IMR-90 (cell line): ENCODE results near the gene PAX9. TPM values are rescaled to one million over a fixed set of nuclear protein-coding genes. Genes with fewer than 3 reads are reported as not detected.

Source experiments
- ATAC-seq: fragments of 200-7000 bp; cut with Tn5 transposase; 2 replicates; pipeline ENCODE4 v1.9.1; 2020; ENCODE audit warnings: low read depth, mild to moderate bottlenecking, moderate library complexity
- BruUV-seq: library from RNA; stranded (reverse); fragments of 400-500 nt; replicated peaks from 2 replicates; lab custom pipeline; 2021; lab: Mats Ljungman, UMichigan
- CTCF ChIA-PET: fragments of 300-600 bp; formaldehyde crosslinking; extraction: SDS; loops from one replicate; lab custom pipeline; 2021; ENCODE audit warnings: antibody characterized with exemption; lab: Yijun Ruan, JAX
- POLR2A ChIA-PET: fragments of 300-600 bp; sonication (Branson Sonifier 250); formaldehyde crosslinking; loops from one replicate; lab custom pipeline; 2022; ENCODE audit warnings: antibody characterized with exemption; ENCODE audit not compliant: unreplicated experiment; lab: Charles Lee
- DNase-seq: peaks from one replicate; pipeline ENCODE4 v3.0.0; 2013
- H2AFZ ChIP-seq: replicated peaks from 2 replicates; pipeline ENCODE3; 2013; ENCODE audit warnings: low read length, mild to moderate bottlenecking; ENCODE audit not compliant: poor library complexity
- H2AK5ac ChIP-seq: 2 replicates; pipeline ENCODE4 v1.6.1; 2013; ENCODE audit warnings: low read depth, low read length, inconsistent platforms
- H2AK9ac ChIP-seq: replicated peaks from 2 replicates; pipeline ENCODE3; 2013; ENCODE audit warnings: mild to moderate bottlenecking, low read depth, low read length, moderate library complexity; ENCODE audit not compliant: poor library complexity
- H2BK120ac ChIP-seq: 2 replicates; pipeline ENCODE4 v1.6.1; 2013; ENCODE audit warnings: low read depth, low read length, inconsistent platforms
- H2BK15ac ChIP-seq: 3 replicates; pipeline ENCODE4 v1.6.1; 2013; ENCODE audit warnings: low read depth, low read length, inconsistent platforms
- H2BK20ac ChIP-seq: 2 replicates; pipeline ENCODE4 v1.6.1; 2013; ENCODE audit warnings: low read depth, mild to moderate bottlenecking, inconsistent platforms, low read length, moderate library complexity
- H2BK5ac ChIP-seq: 2 replicates; pipeline ENCODE4 v1.6.1; 2013; ENCODE audit warnings: mild to moderate bottlenecking, low read depth, low read length, inconsistent platforms; ENCODE audit not compliant: poor library complexity, severe bottlenecking
- H3K14ac ChIP-seq: replicated peaks from 2 replicates; pipeline ENCODE4 v1.6.1; 2013; ENCODE audit warnings: low read depth, low read length, inconsistent platforms
- H3K18ac ChIP-seq: 2 replicates; pipeline ENCODE4 v1.6.1; 2013; ENCODE audit warnings: low read depth, low read length, control low read depth
- H3K23ac ChIP-seq: 2 replicates; pipeline ENCODE4 v1.6.1; 2013; ENCODE audit warnings: low read depth, low read length, inconsistent platforms
- H3K27ac ChIP-seq: 2 replicates; pipeline ENCODE4 v1.5.1; 2013; ENCODE audit warnings: mild to moderate bottlenecking, control low read depth, low read length; ENCODE audit not compliant: insufficient read depth
- H3K27me3 ChIP-seq: 2 replicates; pipeline ENCODE4 v1.6.1; 2013; ENCODE audit warnings: low read length; ENCODE audit not compliant: control insufficient read depth, insufficient read depth
- H3K36me3 ChIP-seq: 2 replicates; pipeline ENCODE4 v1.6.1; 2013; ENCODE audit warnings: low read length, mixed read lengths; ENCODE audit not compliant: control insufficient read depth, insufficient read depth
- H3K4ac ChIP-seq: 2 replicates; pipeline ENCODE4 v1.6.1; 2013; ENCODE audit warnings: low read depth, low read length, inconsistent platforms
- H3K4me1 ChIP-seq: 2 replicates; pipeline ENCODE4 v1.6.1; 2013; ENCODE audit warnings: low read length, mixed read lengths; ENCODE audit not compliant: control insufficient read depth, insufficient read depth
- H3K4me2 ChIP-seq: 2 replicates; pipeline ENCODE4 v1.6.1; 2013; ENCODE audit warnings: low read depth, mild to moderate bottlenecking, control low read depth, low read length, moderate library complexity
- H3K4me3 ChIP-seq: 2 replicates; pipeline ENCODE4 v1.5.1; 2013; ENCODE audit warnings: low read depth, mild to moderate bottlenecking, control low read depth, low read length, moderate library complexity; ENCODE audit not compliant: insufficient read depth
- H3K56ac ChIP-seq: 2 replicates; pipeline ENCODE4 v1.6.1; 2013; ENCODE audit warnings: low read length, inconsistent platforms; ENCODE audit not compliant: insufficient read depth; ENCODE audit errors: extremely low read depth
- H3K79me1 ChIP-seq, 2 experiments: 2 replicates each; pipeline ENCODE4 v1.6.1; 2013; ENCODE audit warnings: low read length in 2 of 2, inconsistent platforms in 1 of 2, low read depth in 1 of 2
- H3K9ac ChIP-seq: 2 replicates; pipeline ENCODE4 v1.6.1; 2013; ENCODE audit warnings: low read depth, low read length, control low read depth
- H3K9me1 ChIP-seq: 2 replicates; pipeline ENCODE4 v1.6.1; 2013; ENCODE audit warnings: low read length, inconsistent platforms; ENCODE audit not compliant: insufficient read depth
- H3K9me3 ChIP-seq: 2 replicates; pipeline ENCODE4 v1.6.1; 2013; ENCODE audit warnings: low read length; ENCODE audit not compliant: control insufficient read depth, insufficient read depth
- H4K20me1 ChIP-seq: 2 replicates; pipeline ENCODE4 v1.6.1; 2013; ENCODE audit warnings: low read length, inconsistent platforms; ENCODE audit not compliant: insufficient read depth
- H4K5ac ChIP-seq: 2 replicates; pipeline ENCODE4 v1.6.1; 2013; ENCODE audit warnings: mild to moderate bottlenecking, low read depth, low read length, control low read depth
- H4K8ac ChIP-seq, 2 experiments: 2 replicates each; pipeline ENCODE4 v1.6.1; 2013; ENCODE audit warnings: low read depth in 2 of 2, low read length in 2 of 2, control low read depth in 1 of 2, inconsistent platforms in 1 of 2
- H4K91ac ChIP-seq: 2 replicates; pipeline ENCODE4 v1.6.1; 2013; ENCODE audit warnings: low read depth, low read length, inconsistent platforms; ENCODE audit not compliant: insufficient read depth
- BHLHE40 ChIP-seq: fragments of 150-350 bp; IDR thresholded peaks from 2 replicates; pipeline ENCODE4 v1.6.1; 2016; ENCODE audit warnings: mild to moderate bottlenecking, low read depth, low read length
- CEBPB ChIP-seq: IDR thresholded peaks from 2 replicates; pipeline ENCODE4 v1.6.1; 2012; ENCODE audit warnings: low read depth, low read length, improper control_type of control experiment
- CHD1 ChIP-seq: IDR thresholded peaks from 2 replicates; pipeline ENCODE4 v1.6.1; 2012; ENCODE audit warnings: low read depth, low read length, improper control_type of control experiment
- CTCF ChIP-seq: conservative IDR thresholded peaks from 2 replicates; pipeline ENCODE4 v1.5.1; 2012; ENCODE audit warnings: mild to moderate bottlenecking, low read depth, low read length, improper control_type of control experiment
- ELK1 ChIP-seq: fragments of 150-350 bp; IDR thresholded peaks from 2 replicates; pipeline ENCODE4 v1.6.1; 2016; ENCODE audit warnings: low read depth, mild to moderate bottlenecking, low read length, moderate library complexity, borderline replicate concordance
- FOS ChIP-seq: fragments of 150-350 bp; IDR thresholded peaks from 2 replicates; pipeline ENCODE4 v1.6.1; 2016; ENCODE audit warnings: low read depth, low read length
- MAFK ChIP-seq: IDR thresholded peaks from 2 replicates; pipeline ENCODE4 v1.6.1; 2012; ENCODE audit warnings: low read depth, low read length, improper control_type of control experiment
- MAZ ChIP-seq: IDR thresholded peaks from 2 replicates; pipeline ENCODE4 v1.6.1; 2012; ENCODE audit warnings: low read depth, mild to moderate bottlenecking, low read length, improper control_type of control experiment, moderate library complexity, borderline replicate concordance
- MXI1 ChIP-seq: IDR thresholded peaks from 2 replicates; pipeline ENCODE4 v1.6.1; 2012; ENCODE audit warnings: low read depth, mild to moderate bottlenecking, low read length, moderate library complexity, borderline replicate concordance
- NFE2L2 ChIP-seq: fragments of 150-350 bp; IDR thresholded peaks from 2 replicates; pipeline ENCODE4 v1.6.1; 2016; ENCODE audit warnings: low read depth, mild to moderate bottlenecking, low read length
- POLR2A ChIP-seq: IDR thresholded peaks from 2 replicates; pipeline ENCODE4 v1.6.1; 2012; ENCODE audit warnings: mild to moderate bottlenecking, low read depth, low read length
- RAD21 ChIP-seq: IDR thresholded peaks from 2 replicates; pipeline ENCODE4 v1.6.1; 2012; ENCODE audit warnings: low read length, improper control_type of control experiment
- RCOR1 ChIP-seq: IDR thresholded peaks from 2 replicates; pipeline ENCODE4 v1.6.1; 2012; ENCODE audit warnings: mild to moderate bottlenecking, low read length, improper control_type of control experiment; ENCODE audit not compliant: insufficient replicate concordance
- RFX5 ChIP-seq: IDR thresholded peaks from 2 replicates; pipeline ENCODE4 v1.8.0; 2012; ENCODE audit warnings: low read depth, mild to moderate bottlenecking, low read length, moderate library complexity
- SMC3 ChIP-seq: fragments of 150-350 bp; IDR thresholded peaks from 2 replicates; pipeline ENCODE4 v1.6.1; 2016; ENCODE audit warnings: low read depth, mild to moderate bottlenecking, antibody characterized with exemption, low read length, moderate library complexity
- USF2 ChIP-seq: fragments of 150-350 bp; IDR thresholded peaks from 2 replicates; pipeline ENCODE4 v1.6.1; 2017; ENCODE audit warnings: mild to moderate bottlenecking, antibody characterized with exemption, low read length, low read depth
- WGBS, 2 experiments: methylation state at CpG; one replicate each; pipeline versions ENCODE4 v1.1.5 to v1.1.7; 2013; ENCODE audit warnings: missing lambda C conversion rate in 2 of 2; ENCODE audit not compliant: insufficient read length in 1 of 2; ENCODE audit errors: extremely low coverage in 2 of 2; 5-methylcytosine and 5-hydroxymethylcytosine counted together
- dilution Hi-C: fragments of 300-500 bp; cut with HindIII; formaldehyde crosslinking; loops from one replicate; pipeline ENCODE4 v1.14.3; 2018; ENCODE audit warnings: low sequenced_read_pairs; ENCODE audit not compliant: unreplicated experiment
- in situ Hi-C: fragments of 300-500 bp; cut with MboI; formaldehyde crosslinking; loops from 3 replicates; pipeline ENCODE4 v1.14.3; 2019; ENCODE audit warnings: low sequenced_read_pairs, inconsistent platforms, mixed read lengths
- intact Hi-C: fragments of 100-400 bp; cut with micrococcal nuclease; formaldehyde crosslinking; loops from 2 replicates; pipeline ENCODE4 v1.10.0; 2022
- polyA plus RNA-seq, 3 experiments: library from polyadenylated mRNA; depleted of rRNA; stranded (reverse); fragments of >200 nt; gene quantifications; 2 replicates each; pipeline ENCODE4 v1.2.3, GENCODE V29; 2012; ENCODE audit warnings: low replicate concordance in 1 of 3
- total RNA-seq: library from RNA; depleted of rRNA; stranded (reverse); fragments of >200 nt; gene quantifications from 2 replicates; pipeline ENCODE4 v1.2.3, GENCODE V29; 2012

Gene PAX9
- total and polyA plus RNA-seq, 2 of the 4 experiments (the other 2 are of a cell fraction): not detected

GRCh38 chr14:36619131-36619530 lies 42.5 kb upstream of the PAX9 start:
- no peak for ATAC-seq

More at GRCh38 chr14:36619131-36619530, 42.5 kb upstream of the PAX9 start:
- Histone ChIP-seq H4K8ac (no peak overlapping the region), H3K79me1 (no peaks in the 10 kb centered on the region), H2AFZ (no peak overlapping the region), H3K4ac (no peak overlapping the region), H3K4me3 (no peak overlapping the region), H4K20me1 (no peaks in the 10 kb centered on the region), H2BK15ac (no peak overlapping the region), H3K9me1 (no peaks in the 10 kb centered on the region), H2AK5ac (no peak overlapping the region), H2BK20ac (no peak overlapping the region), H3K36me3 (no peaks in the 10 kb centered on the region), H3K9me3 (no peaks in the 10 kb centered on the region), H3K56ac (no peak overlapping the region), H3K4me1 (no peaks in the 10 kb centered on the region), H4K91ac (no peak overlapping the region), H3K14ac (no peak overlapping the region), H3K27me3 (no peaks in the 10 kb centered on the region), H3K27ac (no peak overlapping the region), H4K5ac (no peak overlapping the region), H2AK9ac (no peak overlapping the region), H3K4me2 (no peak overlapping the region), H3K23ac (no peak overlapping the region), H3K18ac (no peak overlapping the region), H2BK120ac (no peak overlapping the region), H3K9ac (no peak overlapping the region), H2BK5ac (no peak overlapping the region)
- dilution Hi-C loops (no loop called here), intact Hi-C loops (no loop called here), in situ Hi-C loops (no loop called here)
- BruUV-seq: no TSS peak
- DNase-seq: no peak
- TF ChIP-seq SMC3 (no peak), POLR2A (no peak), FOS (no peak), CTCF (no peak), RCOR1 (no peak), MAFK (no peak), BHLHE40 (no peak), USF2 (no peak), MXI1 (no peak), RFX5 (no peak), CEBPB (no peak), MAZ (no peak), ELK1 (no peak), CHD1 (no peak), NFE2L2 (no peak), RAD21 (no peak)
- no CpG with 5 or more reads among the region's 3 CpGs for WGBS, 2 experiments
- ChIA-PET POLR2A (no interaction called here), CTCF (no interaction called here)
